Measurements from ENCODE around the gene DIAPH3.
"Not testable (repeated sequence)": the region's sequence is repeated elsewhere in the genome, so short reads cannot be mapped to it uniquely, and the experiment has no call there.

DIAPH3 gene

GRCh38 chr13:60094385-60095088 lies 69.2 kb downstream of the DIAPH3 start:
- no peak for DNase-seq

GRCh38 chr13:60093425-60094019 lies 70.2 kb downstream of the DIAPH3 start:
- no peak for DNase-seq

- no peak for DNase-seq
These were observed 72.2 kb downstream of the DIAPH3 start for GRCh38 chr13:60091573-60091972.

GRCh38 chr13:60090574-60090973 lies 73.2 kb downstream of the DIAPH3 start:
- DNase-seq: peak; percentile 16

- DNase-seq: not testable (repeated sequence)
These were observed 79.9 kb downstream of the DIAPH3 start for GRCh38 chr13:60083780-60084179.

GRCh38 chr13:60080850-60081249 lies 82.9 kb downstream of the DIAPH3 start:
- DNase-seq: peak; percentile 4

- no peak for DNase-seq
These were observed 85.5 kb downstream of the DIAPH3 start for GRCh38 chr13:60078226-60078625.

GRCh38 chr13:60075850-60076249 lies 87.9 kb downstream of the DIAPH3 start:
- DNase-seq: no peak

GRCh38 chr13:60074397-60074796 lies 89.3 kb downstream of the DIAPH3 start:
- no peak for DNase-seq

- DNase-seq: no peak
These were observed 97.5 kb downstream of the DIAPH3 start for GRCh38 chr13:60066226-60066625.

GRCh38 chr13:60062502-60062901 lies 101.2 kb downstream of the DIAPH3 start:
- no peak for DNase-seq

GRCh38 chr13:60061737-60062136 lies 102.0 kb downstream of the DIAPH3 start:
- DNase-seq: no peak

GRCh38 chr13:60051754-60052285 lies 111.9 kb downstream of the DIAPH3 start:
- no peak for DNase-seq

GRCh38 chr13:60048353-60048752 lies 115.4 kb downstream of the DIAPH3 start:
- DNase-seq: not testable (repeated sequence)

GRCh38 chr13:60047918-60048317 lies 115.8 kb downstream of the DIAPH3 start:
- peak; percentile 15 for DNase-seq

- no peak for DNase-seq
These were observed 119.4 kb downstream of the DIAPH3 start for GRCh38 chr13:60044321-60044720.

GRCh38 chr13:60043262-60043661 lies 120.5 kb downstream of the DIAPH3 start:
- no peak for DNase-seq

- not testable (repeated sequence) for DNase-seq
These were observed 123.1 kb downstream of the DIAPH3 start for GRCh38 chr13:60040668-60041067.

GRCh38 chr13:60035874-60036273 lies 127.9 kb downstream of the DIAPH3 start:
- no peak for DNase-seq

GRCh38 chr13:60032851-60033250 lies 130.9 kb downstream of the DIAPH3 start:
- no peak for DNase-seq

GRCh38 chr13:60028021-60028420 lies 135.7 kb downstream of the DIAPH3 start:
- DNase-seq: no peak

- DNase-seq: no peak
These were observed 137.4 kb downstream of the DIAPH3 start for GRCh38 chr13:60026286-60026685.

- no peak for DNase-seq
These were observed 143.4 kb downstream of the DIAPH3 start for GRCh38 chr13:60020288-60020687.
